CD4-positive, alpha-beta T cell (primary cell): ENCODE results near the gene KIAA2012. TPM values are rescaled to one million over a fixed set of nuclear protein-coding genes. Genes with fewer than 3 reads are reported as not detected.

ENCODE experiments used
- ATAC-seq: fragments of 200-7000 bp; cut with Tn5 transposase; one replicate; pipeline ENCODE4 v1.10.0; 2022; ENCODE audit warnings: mild to moderate bottlenecking; ENCODE audit not compliant: poor library complexity
- CTCF ChIA-PET: fragments of 350-600 bp; sonication (Branson Sonifier 250); formaldehyde crosslinking; loops from one replicate; lab custom pipeline; 2021; ENCODE audit warnings: antibody characterized with exemption, inconsistent platforms; lab: Charles Lee
- POLR2A ChIA-PET: fragments of 350-600 bp; sonication (Branson Sonifier 250); formaldehyde crosslinking; loops from one replicate; lab custom pipeline; 2021; ENCODE audit warnings: antibody characterized with exemption, inconsistent platforms; lab: Charles Lee
- DNase-seq, 14 experiments: peaks; one replicate each; pipeline ENCODE4 v3.0.0-alpha.2; 2013 to 2020; ENCODE audit warnings: mixed read lengths in 2 of 14
- H3K27ac ChIP-seq, 2 donors: one replicate each; pipeline versions ENCODE4 v1.5.1 to v1.7.0; 2013; ENCODE audit warnings: low read length in 2 of 2, low read depth in 1 of 2, mild to moderate bottlenecking in 1 of 2
- H3K27me3 ChIP-seq, 2 experiments: 1 replicate in 1 of 2; 2 replicates in 1 of 2; pipeline versions ENCODE4 v1.6.1 to v1.7.0; 2013; ENCODE audit warnings: low read length in 2 of 2, control low read depth in 1 of 2, mild to moderate bottlenecking in 1 of 2, moderate library complexity in 1 of 2; ENCODE audit not compliant: insufficient read depth in 2 of 2, control insufficient read depth in 1 of 2
- H3K36me3 ChIP-seq: one replicate; pipeline ENCODE4 v1.6.1; 2013; ENCODE audit warnings: low read length, control low read depth; ENCODE audit not compliant: insufficient read depth
- H3K4me1 ChIP-seq: one replicate; pipeline ENCODE4 v1.6.1; 2013; ENCODE audit warnings: low read length, control low read depth; ENCODE audit not compliant: insufficient read depth
- H3K4me3 ChIP-seq: one replicate; pipeline ENCODE4 v1.5.1; 2013; ENCODE audit warnings: mild to moderate bottlenecking, low read length, moderate library complexity
- H3K9me3 ChIP-seq, 2 experiments: 1 replicate in 1 of 2; 2 replicates in 1 of 2; pipeline versions ENCODE4 v1.6.1 to v1.7.0; 2013; ENCODE audit warnings: low read length in 2 of 2, mild to moderate bottlenecking in 2 of 2, control low read depth in 1 of 2, moderate library complexity in 1 of 2; ENCODE audit not compliant: control insufficient read depth in 1 of 2, insufficient read depth in 1 of 2
- H3K27ac Mint-ChIP-seq: one replicate; pipeline ENCODE4 v1.8.0; 2020; ENCODE audit warnings: mixed read lengths
- H3K27me3 Mint-ChIP-seq: one replicate; pipeline ENCODE4 v1.8.0; 2021; ENCODE audit warnings: mixed read lengths
- H3K36me3 Mint-ChIP-seq: one replicate; pipeline ENCODE4 v1.8.0; 2021; ENCODE audit warnings: low read depth, mixed read lengths
- H3K4me1 Mint-ChIP-seq: one replicate; pipeline ENCODE4 v1.8.0; 2021; ENCODE audit warnings: low read depth, mixed read lengths
- H3K4me3 Mint-ChIP-seq: one replicate; pipeline ENCODE4 v1.8.0; 2020; ENCODE audit warnings: mild to moderate bottlenecking, mixed read lengths
- H3K9me3 Mint-ChIP-seq: one replicate; pipeline ENCODE4 v1.8.0; 2020; ENCODE audit warnings: mixed read lengths
- CTCF ChIP-seq: fragments of 200-600 bp; IDR thresholded peaks from one replicate; pipeline ENCODE4 v1.8.0; 2022; ENCODE audit warnings: antibody characterized with exemption, mild to moderate bottlenecking
- intact Hi-C, 2 experiments: fragments of 100-400 bp; cut with DNase I in 1 of 2; cut with micrococcal nuclease in 1 of 2; formaldehyde crosslinking; loops; one replicate each; pipeline versions ENCODE4 v1.15.1 to v1.9.0; 2023 to 2025; cut with DNase I, micrococcal nuclease
- polyA plus RNA-seq, 2 donors: library from polyadenylated mRNA; unstranded; fragments of 120-200 nt; gene quantifications; one replicate each; pipeline ENCODE4 v1.2.1, GENCODE V29; 2013
- total RNA-seq, 174 experiments: library from RNA in 2 of 174; stranded (reverse) in 2 of 174; gene quantifications; one replicate each; pipeline ENCODE4 v1.2.3 and lab custom pipeline; 2021 to 2026

The KIAA2012 gene
- not detected for total RNA-seq
- not detected for polyA plus RNA-seq (2013, experiment 1 of 2)
- polyA plus RNA-seq (2013, experiment 2 of 2) = not detected
- 0 to 0.14 (median 0) reads per million in 172 experiments for total RNA-seq (lab: John Stamatoyannopoulos, UW)

- DNase-seq (no peak), ATAC-seq (no peak)
- ChIA-PET POLR2A (no interaction called here), CTCF (no interaction called here)
- Histone ChIP-seq H3K4me3 (no peak within 1 kb of the TSS), H3K9me3 (no peaks in the 10 kb centered on the region), H3K4me1 (no peaks in the 10 kb centered on the region), H3K27ac (no peak within 1 kb of the TSS), H3K27me3 (no peaks in the 10 kb centered on the region), H3K36me3 (no peaks in the 10 kb centered on the region)
- Mint-ChIP-seq H3K9me3 (no peaks in the 10 kb centered on the region), H3K4me3 (no peak within 1 kb of the TSS), H3K27ac (no peak within 1 kb of the TSS), H3K36me3 (no peaks in the 10 kb centered on the region), H3K4me1 (no peaks in the 10 kb centered on the region), H3K27me3 (peaks cover 4% of the 10 kb centered on the region)
- TF ChIP-seq CTCF = no peak
- intact Hi-C loops = no loop called here
Observed at GRCh38 chr2:202072737-202073401, at the start of gene KIAA2012. TSS of gene KIAA2012 (plus strand) at chr2:202073255. CDS start at chr2:202073628, 373 bp downstream.

- ChIA-PET POLR2A (no interaction called here), CTCF (no interaction called here)
- no peak overlapping the region for H3K27ac Mint-ChIP-seq
- no peak overlapping the region for H3K4me3 Mint-ChIP-seq
- peaks cover 9% of the 10 kb centered on the region for H3K27me3 Mint-ChIP-seq
- ATAC-seq = no peak
- no peak overlapping the region for H3K4me3 ChIP-seq
- H3K27ac ChIP-seq = no peak overlapping the region
- no peak for DNase-seq
- no peaks in the 10 kb centered on the region for H3K36me3 ChIP-seq
- no peaks in the 10 kb centered on the region for H3K4me1 ChIP-seq
- H3K27me3 ChIP-seq = no peaks in the 10 kb centered on the region
- intact Hi-C loops = no loop called here
- no peaks in the 10 kb centered on the region for H3K9me3 ChIP-seq
- no peaks in the 10 kb centered on the region for H3K9me3 Mint-ChIP-seq
- H3K36me3 Mint-ChIP-seq = no peaks in the 10 kb centered on the region
- TF ChIP-seq CTCF = no peak
- no peaks in the 10 kb centered on the region for H3K4me1 Mint-ChIP-seq
Observed at GRCh38 chr2:202023904-202024266, 49.2 kb upstream of the KIAA2012 start.

GRCh38 chr2:202024871-202025270 lies 48.2 kb upstream of the KIAA2012 start:
- CTCF ChIA-PET = no interaction called here
- no peak for TF ChIP-seq CTCF
- intact Hi-C loops = no loop called here

More at GRCh38 chr2:202024871-202025270, 48.2 kb upstream of the KIAA2012 start:
- Histone ChIP-seq H3K27ac (no peak overlapping the region), H3K4me1 (no peaks in the 10 kb centered on the region), H3K36me3 (no peaks in the 10 kb centered on the region), H3K4me3 (no peak overlapping the region), H3K9me3 (no peaks in the 10 kb centered on the region), H3K27me3 (no peaks in the 10 kb centered on the region)
- Mint-ChIP-seq H3K9me3 (no peaks in the 10 kb centered on the region), H3K4me3 (no peak overlapping the region), H3K27ac (no peak overlapping the region), H3K27me3 (peaks cover 5% of the 10 kb centered on the region), H3K4me1 (no peaks in the 10 kb centered on the region), H3K36me3 (no peaks in the 10 kb centered on the region)
- POLR2A ChIA-PET = no interaction called here
- DNase-seq (no peak), ATAC-seq (no peak)
